ENCODE measurements around the gene SV2B.

Gene SV2B

GRCh38 chr15:91228890-91229289, 128.8 kb downstream of the SV2B start:
- DNase-seq (ENCODE audit: low read depth in 2 of 2): no peak

GRCh38 chr15:91231703-91232102, 131.6 kb downstream of the SV2B start:
- no peak for DNase-seq (ENCODE audit: low read depth in 2 of 2)

- no peak for DNase-seq (ENCODE audit: low read depth in 2 of 2)
Measured at GRCh38 chr15:91234759-91235158, 134.7 kb downstream of the SV2B start.

- no peak for DNase-seq (ENCODE audit: low read depth in 2 of 2)
Measured at GRCh38 chr15:91235376-91235775, 135.3 kb downstream of the SV2B start.

GRCh38 chr15:91237445-91237844, 137.4 kb downstream of the SV2B start:
- DNase-seq (ENCODE audit: low read depth in 2 of 2): no peak

- no peak for DNase-seq (ENCODE audit: low read depth in 2 of 2)
Measured at GRCh38 chr15:91238644-91239425, 138.8 kb downstream of the SV2B start.

- DNase-seq (ENCODE audit: low read depth in 2 of 2): no peak
Measured at GRCh38 chr15:91243826-91244225, 143.8 kb downstream of the SV2B start.

- DNase-seq (ENCODE audit: low read depth in 2 of 2): no peak
Measured at GRCh38 chr15:91244919-91245318, 144.9 kb downstream of the SV2B start.

GRCh38 chr15:91246998-91247397, 146.9 kb downstream of the SV2B start:
- DNase-seq (ENCODE audit: low read depth in 2 of 2): no peak

GRCh38 chr15:91249591-91249990, 149.5 kb downstream of the SV2B start:
- DNase-seq (ENCODE audit: low read depth in 2 of 2): no peak

- DNase-seq (ENCODE audit: low read depth in 2 of 2): no peak
Measured at GRCh38 chr15:91252322-91252721, 152.3 kb downstream of the SV2B start.

- DNase-seq (ENCODE audit: low read depth in 2 of 2): no peak
Measured at GRCh38 chr15:91252756-91253155, 152.7 kb downstream of the SV2B start.

GRCh38 chr15:91253605-91254004, 153.5 kb downstream of the SV2B start:
- DNase-seq (ENCODE audit: low read depth in 2 of 2): no peak

GRCh38 chr15:91254766-91255165, 154.7 kb downstream of the SV2B start:
- no peak for DNase-seq (ENCODE audit: low read depth in 2 of 2)

GRCh38 chr15:91255670-91256192, 155.7 kb downstream of the SV2B start:
- DNase-seq (ENCODE audit: low read depth in 2 of 2): no peak

- DNase-seq (ENCODE audit: low read depth in 2 of 2): no peak
Measured at GRCh38 chr15:91257746-91258414, 157.8 kb downstream of the SV2B start.

- DNase-seq (ENCODE audit: low read depth in 2 of 2): no peak
Measured at GRCh38 chr15:91258415-91258759, 158.3 kb downstream of the SV2B start.

- no peak for DNase-seq (ENCODE audit: low read depth in 2 of 2)
Measured at GRCh38 chr15:91259077-91259476, 159.0 kb downstream of the SV2B start.

- no peak for DNase-seq (ENCODE audit: low read depth in 2 of 2)
Measured at GRCh38 chr15:91261345-91261744, 161.3 kb downstream of the SV2B start.

GRCh38 chr15:91263632-91264531, 163.8 kb downstream of the SV2B start:
- DNase-seq (ENCODE audit: low read depth in 2 of 2): no peak

GRCh38 chr15:91264651-91265351, 164.7 kb downstream of the SV2B start:
- DNase-seq (ENCODE audit: low read depth in 2 of 2): no peak
